ENCODE measurements around the gene SLC11A1. TPM values are rescaled to one million over a fixed set of nuclear protein-coding genes. Genes with fewer than 3 reads are reported as not detected.
A peak's percentile ranks its signal among the peaks of the same experiment; 100 is the strongest.

Gene SLC11A1
- polyA plus RNA-seq, 3 donors, result 184 to 2,019 (median 352) TPM

DNA sequence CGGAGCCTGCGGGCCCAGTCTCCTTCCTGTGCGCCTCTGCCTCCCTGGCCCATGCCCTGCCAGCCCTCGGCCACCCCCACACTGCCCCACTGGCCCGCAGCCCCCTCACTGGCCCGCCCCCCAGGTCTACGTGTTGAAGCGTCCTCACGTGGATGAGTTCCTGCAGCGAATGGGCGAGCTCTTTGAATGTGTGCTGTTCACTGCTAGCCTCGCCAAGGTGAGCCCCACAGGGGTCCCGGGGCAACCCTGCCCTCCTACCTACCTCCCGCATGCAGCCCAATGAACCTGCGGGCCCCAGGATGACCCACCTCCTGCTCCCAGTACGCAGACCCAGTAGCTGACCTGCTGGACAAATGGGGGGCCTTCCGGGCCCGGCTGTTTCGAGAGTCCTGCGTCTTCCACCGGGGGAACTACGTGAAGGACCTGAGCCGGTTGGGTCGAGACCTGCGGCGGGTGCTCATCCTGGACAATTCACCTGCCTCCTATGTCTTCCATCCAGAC, 20.9 kb downstream of the SLC11A1 start:
- no peaks in the 10 kb centered on the region for H3K9me3 ChIP-seq (replicated peaks in 1 of 2; ENCODE audit: control insufficient read depth in 1 of 2, insufficient read depth in 1 of 2, low read length in 2 of 2)
- peaks cover 0 to 1% (median 0%) of the 10 kb centered on the region in 7 donors for H3K9me3 Mint-ChIP-seq
- peaks cover 38 to 41% of the 10 kb centered on the region in 2 donors for H3K36me3 ChIP-seq (replicated peaks in 1 of 2; ENCODE audit: control insufficient read depth in 1 of 2, insufficient read depth in 2 of 2, low read length in 2 of 2)
- H2AFZ ChIP-seq (ENCODE audit: insufficient read depth, low read depth, low read length, poor library complexity, severe bottlenecking), result no peak overlapping the region
- no peak overlapping the region for H3K4me3 ChIP-seq (replicated peaks in 1 of 3; ENCODE audit: low read depth in 2 of 3, low read length in 3 of 3)
- peak overlapping the region; percentile 79 for H3K4me2 ChIP-seq (replicated peaks; ENCODE audit: extremely low read depth, low read length, poor library complexity, severe bottlenecking)
- peak overlapping the region in 4 of 7 donors; percentile 16 to 53 (median 31) for H3K27ac Mint-ChIP-seq
- peaks cover 74 to 85% of the 10 kb centered on the region in 2 donors for H3K4me1 ChIP-seq (ENCODE audit: control insufficient read depth in 1 of 2, insufficient read depth in 2 of 2, low read length in 2 of 2)
- H3K4me3 Mint-ChIP-seq, result no peak overlapping the region
- H3K27ac ChIP-seq (ENCODE audit: low read depth in 1 of 2, low read length in 2 of 2), result no peak overlapping the region
- H3K36me3 Mint-ChIP-seq, result peaks cover 29 to 38% of the 10 kb centered on the region in 2 donors
- DNase-seq, result no peak
- H3K9ac ChIP-seq (ENCODE audit: insufficient read depth, low read length, poor library complexity, severe bottlenecking), result no peak overlapping the region
- peaks cover 68% of the 10 kb centered on the region for H3K4me1 Mint-ChIP-seq
- peaks cover 76% of the 10 kb centered on the region for H3K79me2 ChIP-seq (ENCODE audit: insufficient read depth, low read length)
- H4K20me1 ChIP-seq (ENCODE audit: insufficient read depth, low read length), result peaks cover 51% of the 10 kb centered on the region
- 97% methylated on average over 23 of the region's 26 CpGs for WGBS (ENCODE audit: insufficient coverage)
- intact Hi-C loops (cut with micrococcal nuclease), result loop anchor here (10.0 kb wide), 2 partner anchors 162 to 272 kb away; partner anchors contain the start of genes CNOT9 (in 1 of the 2), RNF25 (in 1 of the 2), STK36 (in 1 of the 2) and USP37 (in 1 of the 2)
- H3K27me3 ChIP-seq (ENCODE audit: control insufficient read depth in 2 of 2, insufficient read depth in 2 of 2, low read length in 2 of 2), result no peaks in the 10 kb centered on the region
- H3K27me3 Mint-ChIP-seq (ENCODE audit: low read depth in 3 of 3), result peaks cover 0 to under 1% (median 0%) of the 10 kb centered on the region in 3 donors
- TF ChIP-seq, protein P1, sequence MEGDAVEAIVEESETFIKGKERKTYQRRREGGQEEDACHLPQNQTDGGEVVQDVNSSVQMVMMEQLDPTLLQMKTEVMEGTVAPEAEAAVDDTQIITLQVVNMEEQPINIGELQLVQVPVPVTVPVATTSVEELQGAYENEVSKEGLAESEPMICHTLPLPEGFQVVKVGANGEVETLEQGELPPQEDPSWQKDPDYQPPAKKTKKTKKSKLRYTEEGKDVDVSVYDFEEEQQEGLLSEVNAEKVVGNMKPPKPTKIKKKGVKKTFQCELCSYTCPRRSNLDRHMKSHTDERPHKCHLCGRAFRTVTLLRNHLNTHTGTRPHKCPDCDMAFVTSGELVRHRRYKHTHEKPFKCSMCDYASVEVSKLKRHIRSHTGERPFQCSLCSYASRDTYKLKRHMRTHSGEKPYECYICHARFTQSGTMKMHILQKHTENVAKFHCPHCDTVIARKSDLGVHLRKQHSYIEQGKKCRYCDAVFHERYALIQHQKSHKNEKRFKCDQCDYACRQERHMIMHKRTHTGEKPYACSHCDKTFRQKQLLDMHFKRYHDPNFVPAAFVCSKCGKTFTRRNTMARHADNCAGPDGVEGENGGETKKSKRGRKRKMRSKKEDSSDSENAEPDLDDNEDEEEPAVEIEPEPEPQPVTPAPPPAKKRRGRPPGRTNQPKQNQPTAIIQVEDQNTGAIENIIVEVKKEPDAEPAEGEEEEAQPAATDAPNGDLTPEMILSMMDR (IDR thresholded peaks at IDR 0.05), result no peak

- H3K27me3 ChIP-seq (ENCODE audit: control insufficient read depth in 2 of 2, insufficient read depth in 2 of 2, low read length in 2 of 2), result no peaks in the 10 kb centered on the region
- H3K4me1 ChIP-seq (ENCODE audit: control insufficient read depth in 1 of 2, insufficient read depth in 2 of 2, low read length in 2 of 2), result peaks cover 75 to 81% of the 10 kb centered on the region in 2 donors
- TF ChIP-seq, protein P1 (IDR thresholded peaks at IDR 0.05), result no peak
- H4K20me1 ChIP-seq (ENCODE audit: insufficient read depth, low read length), result peaks cover 51% of the 10 kb centered on the region
- WGBS (ENCODE audit: insufficient coverage), result 96% methylated on average over 4 of the region's 7 CpGs
- H3K79me2 ChIP-seq (ENCODE audit: insufficient read depth, low read length), result peaks cover 68% of the 10 kb centered on the region
- no peak overlapping the region for H3K4me3 ChIP-seq (replicated peaks in 1 of 3; ENCODE audit: low read depth in 2 of 3, low read length in 3 of 3)
- H3K27ac Mint-ChIP-seq, result peak overlapping the region in 5 of 7 donors; percentile 36 to 83 (median 53)
- H3K9me3 Mint-ChIP-seq, result peaks cover 0 to 4% (median 0%) of the 10 kb centered on the region in 7 donors
- H3K4me3 Mint-ChIP-seq, result peak overlapping the region in 1 of 2 donors; percentile 31
- H3K4me2 ChIP-seq (replicated peaks; ENCODE audit: extremely low read depth, low read length, poor library complexity, severe bottlenecking), result no peak overlapping the region
- H2AFZ ChIP-seq (ENCODE audit: insufficient read depth, low read depth, low read length, poor library complexity, severe bottlenecking), result no peak overlapping the region
- no peak overlapping the region for H3K9ac ChIP-seq (ENCODE audit: insufficient read depth, low read length, poor library complexity, severe bottlenecking)
- H3K27ac ChIP-seq (ENCODE audit: low read depth in 1 of 2, low read length in 2 of 2), result peak overlapping the region in 1 of 2 donors; percentile 76
- intact Hi-C loops (cut with micrococcal nuclease), result loop anchor here (10.0 kb wide), 2 partner anchors 161 to 271 kb away; partner anchors contain the start of genes CNOT9 (in 1 of the 2), RNF25 (in 1 of the 2), STK36 (in 1 of the 2) and USP37 (in 1 of the 2)
- H3K27me3 Mint-ChIP-seq (ENCODE audit: low read depth in 3 of 3), result no peaks in the 10 kb centered on the region
- H3K36me3 ChIP-seq (replicated peaks in 1 of 2; ENCODE audit: control insufficient read depth in 1 of 2, insufficient read depth in 2 of 2, low read length in 2 of 2), result peaks cover 38 to 41% of the 10 kb centered on the region in 2 donors
- DNase-seq, result no peak
- peaks cover 29 to 38% of the 10 kb centered on the region in 2 donors for H3K36me3 Mint-ChIP-seq
- H3K4me1 Mint-ChIP-seq, result peaks cover 71% of the 10 kb centered on the region
- H3K9me3 ChIP-seq (replicated peaks in 1 of 2; ENCODE audit: control insufficient read depth in 1 of 2, insufficient read depth in 1 of 2, low read length in 2 of 2), result no peaks in the 10 kb centered on the region
Measured at GRCh38 chr2:218403810-218404209, 21.7 kb downstream of the SLC11A1 start.

Measured in CD14-positive monocyte (primary cell).